Measurements from ENCODE around the gene NR1D1. TPM values are rescaled to one million over a fixed set of nuclear protein-coding genes. Genes with fewer than 3 reads are reported as not detected.
A peak's percentile ranks its signal among the peaks of the same experiment; 100 is the strongest.

Gene NR1D1
- total and polyA plus RNA-seq, 2 of the 13 experiments (the other 11 are each of a cell fraction or from before 2014, with no cell fraction given): 2.1 to 2.7 TPM

- TF ChIP-seq ZNF503 (CRISPR knock-in tag; IDR thresholded peaks at IDR 0.05) (no peak), ZFP41 (CRISPR knock-in tag; IDR thresholded peaks at IDR 0.05; ENCODE audit: borderline replicate concordance) (no peak), KMT2A (CRISPR knock-in tag; IDR thresholded peaks at IDR 0.05) (no peak; the same call in 1 of the 2 replicates), RNF2 (conservative IDR thresholded peaks at IDR 0.05; ENCODE audit: low read depth) (no peak), HNRNPK (IDR thresholded peaks at IDR 0.05; ENCODE audit: low read depth, low read length, poor library complexity, severe bottlenecking) (no peak), MIER2 (CRISPR knock-in tag; IDR thresholded peaks at IDR 0.05) (no peak), SOX5 (CRISPR knock-in tag; IDR thresholded peaks at IDR 0.05; ENCODE audit: borderline replicate concordance) (no peak), ZNF761 (CRISPR knock-in tag; conservative IDR thresholded peaks at IDR 0.05) (0 out of 2 replicates have a peak, but pooled peaks have one; percentile 43), CC2D1A (CRISPR knock-in tag; IDR thresholded peaks at IDR 0.05) (no peak), MLX (CRISPR knock-in tag; IDR thresholded peaks at IDR 0.05) (no peak), ZC3H4 (CRISPR knock-in tag; IDR thresholded peaks at IDR 0.05; ENCODE audit: borderline replicate concordance) (no peak), HCFC1 (IDR thresholded peaks at IDR 0.05; ENCODE audit: low read depth, low read length) (no peak), MTA3 (CRISPR knock-in tag; IDR thresholded peaks at IDR 0.05) (no peak), JDP2 (CRISPR knock-in tag; IDR thresholded peaks at IDR 0.05; ENCODE audit: borderline replicate concordance) (no peak)
- TF ChIP-seq, protein P1, sequence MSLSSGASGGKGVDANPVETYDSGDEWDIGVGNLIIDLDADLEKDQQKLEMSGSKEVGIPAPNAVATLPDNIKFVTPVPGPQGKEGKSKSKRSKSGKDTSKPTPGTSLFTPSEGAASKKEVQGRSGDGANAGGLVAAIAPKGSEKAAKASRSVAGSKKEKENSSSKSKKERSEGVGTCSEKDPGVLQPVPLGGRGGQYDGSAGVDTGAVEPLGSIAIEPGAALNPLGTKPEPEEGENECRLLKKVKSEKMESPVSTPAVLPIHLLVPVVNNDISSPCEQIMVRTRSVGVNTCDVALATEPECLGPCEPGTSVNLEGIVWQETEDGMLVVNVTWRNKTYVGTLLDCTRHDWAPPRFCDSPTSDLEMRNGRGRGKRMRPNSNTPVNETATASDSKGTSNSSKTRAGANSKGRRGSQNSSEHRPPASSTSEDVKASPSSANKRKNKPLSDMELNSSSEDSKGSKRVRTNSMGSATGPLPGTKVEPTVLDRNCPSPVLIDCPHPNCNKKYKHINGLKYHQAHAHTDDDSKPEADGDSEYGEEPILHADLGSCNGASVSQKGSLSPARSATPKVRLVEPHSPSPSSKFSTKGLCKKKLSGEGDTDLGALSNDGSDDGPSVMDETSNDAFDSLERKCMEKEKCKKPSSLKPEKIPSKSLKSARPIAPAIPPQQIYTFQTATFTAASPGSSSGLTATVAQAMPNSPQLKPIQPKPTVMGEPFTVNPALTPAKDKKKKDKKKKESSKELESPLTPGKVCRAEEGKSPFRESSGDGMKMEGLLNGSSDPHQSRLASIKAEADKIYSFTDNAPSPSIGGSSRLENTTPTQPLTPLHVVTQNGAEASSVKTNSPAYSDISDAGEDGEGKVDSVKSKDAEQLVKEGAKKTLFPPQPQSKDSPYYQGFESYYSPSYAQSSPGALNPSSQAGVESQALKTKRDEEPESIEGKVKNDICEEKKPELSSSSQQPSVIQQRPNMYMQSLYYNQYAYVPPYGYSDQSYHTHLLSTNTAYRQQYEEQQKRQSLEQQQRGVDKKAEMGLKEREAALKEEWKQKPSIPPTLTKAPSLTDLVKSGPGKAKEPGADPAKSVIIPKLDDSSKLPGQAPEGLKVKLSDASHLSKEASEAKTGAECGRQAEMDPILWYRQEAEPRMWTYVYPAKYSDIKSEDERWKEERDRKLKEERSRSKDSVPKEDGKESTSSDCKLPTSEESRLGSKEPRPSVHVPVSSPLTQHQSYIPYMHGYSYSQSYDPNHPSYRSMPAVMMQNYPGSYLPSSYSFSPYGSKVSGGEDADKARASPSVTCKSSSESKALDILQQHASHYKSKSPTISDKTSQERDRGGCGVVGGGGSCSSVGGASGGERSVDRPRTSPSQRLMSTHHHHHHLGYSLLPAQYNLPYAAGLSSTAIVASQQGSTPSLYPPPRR (CRISPR knock-in tag; IDR thresholded peaks at IDR 0.05; ENCODE audit: borderline replicate concordance): peak; percentile 55; the same call in 1 of the 2 replicates
- TF ChIP-seq, protein P2, sequence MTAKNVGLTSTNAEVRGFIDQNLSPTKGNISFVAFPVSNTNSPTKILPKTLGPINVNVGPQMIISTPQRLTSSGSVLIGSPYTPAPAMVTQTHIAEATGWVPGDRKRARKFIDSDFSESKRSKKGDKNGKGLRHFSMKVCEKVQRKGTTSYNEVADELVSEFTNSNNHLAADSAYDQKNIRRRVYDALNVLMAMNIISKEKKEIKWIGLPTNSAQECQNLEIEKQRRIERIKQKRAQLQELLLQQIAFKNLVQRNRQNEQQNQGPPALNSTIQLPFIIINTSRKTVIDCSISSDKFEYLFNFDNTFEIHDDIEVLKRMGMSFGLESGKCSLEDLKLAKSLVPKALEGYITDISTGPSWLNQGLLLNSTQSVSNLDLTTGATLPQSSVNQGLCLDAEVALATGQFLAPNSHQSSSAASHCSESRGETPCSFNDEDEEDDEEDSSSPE (CRISPR knock-in tag; IDR thresholded peaks at IDR 0.05): no peak
- TF ChIP-seq, protein P3, sequence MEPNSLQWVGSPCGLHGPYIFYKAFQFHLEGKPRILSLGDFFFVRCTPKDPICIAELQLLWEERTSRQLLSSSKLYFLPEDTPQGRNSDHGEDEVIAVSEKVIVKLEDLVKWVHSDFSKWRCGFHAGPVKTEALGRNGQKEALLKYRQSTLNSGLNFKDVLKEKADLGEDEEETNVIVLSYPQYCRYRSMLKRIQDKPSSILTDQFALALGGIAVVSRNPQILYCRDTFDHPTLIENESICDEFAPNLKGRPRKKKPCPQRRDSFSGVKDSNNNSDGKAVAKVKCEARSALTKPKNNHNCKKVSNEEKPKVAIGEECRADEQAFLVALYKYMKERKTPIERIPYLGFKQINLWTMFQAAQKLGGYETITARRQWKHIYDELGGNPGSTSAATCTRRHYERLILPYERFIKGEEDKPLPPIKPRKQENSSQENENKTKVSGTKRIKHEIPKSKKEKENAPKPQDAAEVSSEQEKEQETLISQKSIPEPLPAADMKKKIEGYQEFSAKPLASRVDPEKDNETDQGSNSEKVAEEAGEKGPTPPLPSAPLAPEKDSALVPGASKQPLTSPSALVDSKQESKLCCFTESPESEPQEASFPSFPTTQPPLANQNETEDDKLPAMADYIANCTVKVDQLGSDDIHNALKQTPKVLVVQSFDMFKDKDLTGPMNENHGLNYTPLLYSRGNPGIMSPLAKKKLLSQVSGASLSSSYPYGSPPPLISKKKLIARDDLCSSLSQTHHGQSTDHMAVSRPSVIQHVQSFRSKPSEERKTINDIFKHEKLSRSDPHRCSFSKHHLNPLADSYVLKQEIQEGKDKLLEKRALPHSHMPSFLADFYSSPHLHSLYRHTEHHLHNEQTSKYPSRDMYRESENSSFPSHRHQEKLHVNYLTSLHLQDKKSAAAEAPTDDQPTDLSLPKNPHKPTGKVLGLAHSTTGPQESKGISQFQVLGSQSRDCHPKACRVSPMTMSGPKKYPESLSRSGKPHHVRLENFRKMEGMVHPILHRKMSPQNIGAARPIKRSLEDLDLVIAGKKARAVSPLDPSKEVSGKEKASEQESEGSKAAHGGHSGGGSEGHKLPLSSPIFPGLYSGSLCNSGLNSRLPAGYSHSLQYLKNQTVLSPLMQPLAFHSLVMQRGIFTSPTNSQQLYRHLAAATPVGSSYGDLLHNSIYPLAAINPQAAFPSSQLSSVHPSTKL (CRISPR knock-in tag; IDR thresholded peaks at IDR 0.05): no peak
These were observed 25.0 kb downstream of the NR1D1 start (continued) for GRCh38 chr17:40075201-40075941.
